ENCODE measurements around the gene PSMB7.

PSMB7 gene

GRCh38 chr9:124377551-124378406 lies 37.5 kb downstream of the PSMB7 start:
- no peak for DNase-seq

GRCh38 chr9:124376329-124376728 lies 38.9 kb downstream of the PSMB7 start:
- DNase-seq: no peak

- no peak for DNase-seq
Observed at GRCh38 chr9:124375726-124376125, 39.5 kb downstream of the PSMB7 start.

- DNase-seq: no peak
Observed at GRCh38 chr9:124373851-124374250, 41.4 kb downstream of the PSMB7 start.

- no peak for DNase-seq
Observed at GRCh38 chr9:124373386-124373785, 41.9 kb downstream of the PSMB7 start.

- DNase-seq: no peak
Observed at GRCh38 chr9:124372038-124372437, 43.2 kb downstream of the PSMB7 start.

GRCh38 chr9:124370896-124371582 lies 44.2 kb downstream of the PSMB7 start:
- no peak for DNase-seq

GRCh38 chr9:124369231-124369797 lies 45.9 kb downstream of the PSMB7 start:
- DNase-seq: no peak

GRCh38 chr9:124368692-124369091 lies 46.5 kb downstream of the PSMB7 start:
- DNase-seq: no peak

GRCh38 chr9:124366476-124367220 lies 48.6 kb downstream of the PSMB7 start:
- DNase-seq: no peak

- no peak for DNase-seq
Observed at GRCh38 chr9:124365036-124365435, 50.2 kb downstream of the PSMB7 start.

- no peak for DNase-seq
Observed at GRCh38 chr9:124364141-124364540, 51.1 kb downstream of the PSMB7 start.

- no peak for DNase-seq
Observed at GRCh38 chr9:124363326-124364096, 51.7 kb downstream of the PSMB7 start.

- no peak for DNase-seq
Observed at GRCh38 chr9:124361128-124361527, 54.1 kb downstream of the PSMB7 start.

- DNase-seq: no peak
Observed at GRCh38 chr9:124359855-124360678, 55.2 kb downstream of the PSMB7 start.

GRCh38 chr9:124359426-124359825 lies 55.8 kb downstream of the PSMB7 start:
- no peak for DNase-seq

- no peak for DNase-seq
Observed at GRCh38 chr9:124358631-124359030, 56.6 kb downstream of the PSMB7 start.

GRCh38 chr9:124357721-124358361 lies 57.4 kb downstream of the PSMB7 start:
- DNase-seq: no peak

GRCh38 chr9:124356745-124357390 lies 58.4 kb downstream of the PSMB7 start:
- no peak for DNase-seq
